IMR-90 (cell line): ENCODE results near the gene TOGARAM1. TPM values are rescaled to one million over a fixed set of nuclear protein-coding genes. Genes with fewer than 3 reads are reported as not detected.

ENCODE experiments used
- ATAC-seq: fragments of 200-7000 bp; cut with Tn5 transposase; 2 replicates; pipeline ENCODE4 v1.9.1; 2020; ENCODE audit warnings: low read depth, mild to moderate bottlenecking, moderate library complexity
- BruUV-seq: library from RNA; stranded (reverse); fragments of 400-500 nt; replicated peaks from 2 replicates; lab custom pipeline; 2021; lab: Mats Ljungman, UMichigan
- CTCF ChIA-PET: fragments of 300-600 bp; formaldehyde crosslinking; extraction: SDS; loops from one replicate; lab custom pipeline; 2021; ENCODE audit warnings: antibody characterized with exemption; lab: Yijun Ruan, JAX
- POLR2A ChIA-PET: fragments of 300-600 bp; sonication (Branson Sonifier 250); formaldehyde crosslinking; loops from one replicate; lab custom pipeline; 2022; ENCODE audit warnings: antibody characterized with exemption; ENCODE audit not compliant: unreplicated experiment; lab: Charles Lee
- DNase-seq: peaks from one replicate; pipeline ENCODE4 v3.0.0; 2013
- H2AFZ ChIP-seq: replicated peaks from 2 replicates; pipeline ENCODE3; 2013; ENCODE audit warnings: low read length, mild to moderate bottlenecking; ENCODE audit not compliant: poor library complexity
- H2AK5ac ChIP-seq: 2 replicates; pipeline ENCODE4 v1.6.1; 2013; ENCODE audit warnings: low read depth, low read length, inconsistent platforms
- H2AK9ac ChIP-seq: replicated peaks from 2 replicates; pipeline ENCODE3; 2013; ENCODE audit warnings: mild to moderate bottlenecking, low read depth, low read length, moderate library complexity; ENCODE audit not compliant: poor library complexity
- H2BK120ac ChIP-seq: 2 replicates; pipeline ENCODE4 v1.6.1; 2013; ENCODE audit warnings: low read depth, low read length, inconsistent platforms
- H2BK15ac ChIP-seq: 3 replicates; pipeline ENCODE4 v1.6.1; 2013; ENCODE audit warnings: low read depth, low read length, inconsistent platforms
- H2BK20ac ChIP-seq: 2 replicates; pipeline ENCODE4 v1.6.1; 2013; ENCODE audit warnings: low read depth, mild to moderate bottlenecking, inconsistent platforms, low read length, moderate library complexity
- H2BK5ac ChIP-seq: 2 replicates; pipeline ENCODE4 v1.6.1; 2013; ENCODE audit warnings: mild to moderate bottlenecking, low read depth, low read length, inconsistent platforms; ENCODE audit not compliant: poor library complexity, severe bottlenecking
- H3K14ac ChIP-seq: replicated peaks from 2 replicates; pipeline ENCODE4 v1.6.1; 2013; ENCODE audit warnings: low read depth, low read length, inconsistent platforms
- H3K18ac ChIP-seq: 2 replicates; pipeline ENCODE4 v1.6.1; 2013; ENCODE audit warnings: low read depth, low read length, control low read depth
- H3K23ac ChIP-seq: 2 replicates; pipeline ENCODE4 v1.6.1; 2013; ENCODE audit warnings: low read depth, low read length, inconsistent platforms
- H3K27ac ChIP-seq: 2 replicates; pipeline ENCODE4 v1.5.1; 2013; ENCODE audit warnings: mild to moderate bottlenecking, control low read depth, low read length; ENCODE audit not compliant: insufficient read depth
- H3K27me3 ChIP-seq: 2 replicates; pipeline ENCODE4 v1.6.1; 2013; ENCODE audit warnings: low read length; ENCODE audit not compliant: control insufficient read depth, insufficient read depth
- H3K36me3 ChIP-seq: 2 replicates; pipeline ENCODE4 v1.6.1; 2013; ENCODE audit warnings: low read length, mixed read lengths; ENCODE audit not compliant: control insufficient read depth, insufficient read depth
- H3K4ac ChIP-seq: 2 replicates; pipeline ENCODE4 v1.6.1; 2013; ENCODE audit warnings: low read depth, low read length, inconsistent platforms
- H3K4me1 ChIP-seq: 2 replicates; pipeline ENCODE4 v1.6.1; 2013; ENCODE audit warnings: low read length, mixed read lengths; ENCODE audit not compliant: control insufficient read depth, insufficient read depth
- H3K4me2 ChIP-seq: 2 replicates; pipeline ENCODE4 v1.6.1; 2013; ENCODE audit warnings: low read depth, mild to moderate bottlenecking, control low read depth, low read length, moderate library complexity
- H3K4me3 ChIP-seq: 2 replicates; pipeline ENCODE4 v1.5.1; 2013; ENCODE audit warnings: low read depth, mild to moderate bottlenecking, control low read depth, low read length, moderate library complexity; ENCODE audit not compliant: insufficient read depth
- H3K56ac ChIP-seq: 2 replicates; pipeline ENCODE4 v1.6.1; 2013; ENCODE audit warnings: low read length, inconsistent platforms; ENCODE audit not compliant: insufficient read depth; ENCODE audit errors: extremely low read depth
- H3K79me1 ChIP-seq, 2 experiments: 2 replicates each; pipeline ENCODE4 v1.6.1; 2013; ENCODE audit warnings: low read length in 2 of 2, inconsistent platforms in 1 of 2, low read depth in 1 of 2
- H3K9ac ChIP-seq: 2 replicates; pipeline ENCODE4 v1.6.1; 2013; ENCODE audit warnings: low read depth, low read length, control low read depth
- H3K9me1 ChIP-seq: 2 replicates; pipeline ENCODE4 v1.6.1; 2013; ENCODE audit warnings: low read length, inconsistent platforms; ENCODE audit not compliant: insufficient read depth
- H3K9me3 ChIP-seq: 2 replicates; pipeline ENCODE4 v1.6.1; 2013; ENCODE audit warnings: low read length; ENCODE audit not compliant: control insufficient read depth, insufficient read depth
- H4K20me1 ChIP-seq: 2 replicates; pipeline ENCODE4 v1.6.1; 2013; ENCODE audit warnings: low read length, inconsistent platforms; ENCODE audit not compliant: insufficient read depth
- H4K5ac ChIP-seq: 2 replicates; pipeline ENCODE4 v1.6.1; 2013; ENCODE audit warnings: mild to moderate bottlenecking, low read depth, low read length, control low read depth
- H4K8ac ChIP-seq, 2 experiments: 2 replicates each; pipeline ENCODE4 v1.6.1; 2013; ENCODE audit warnings: low read depth in 2 of 2, low read length in 2 of 2, control low read depth in 1 of 2, inconsistent platforms in 1 of 2
- H4K91ac ChIP-seq: 2 replicates; pipeline ENCODE4 v1.6.1; 2013; ENCODE audit warnings: low read depth, low read length, inconsistent platforms; ENCODE audit not compliant: insufficient read depth
- CEBPB ChIP-seq: IDR thresholded peaks from 2 replicates; pipeline ENCODE4 v1.6.1; 2012; ENCODE audit warnings: low read depth, low read length, improper control_type of control experiment
- CHD1 ChIP-seq: IDR thresholded peaks from 2 replicates; pipeline ENCODE4 v1.6.1; 2012; ENCODE audit warnings: low read depth, low read length, improper control_type of control experiment
- MAZ ChIP-seq: IDR thresholded peaks from 2 replicates; pipeline ENCODE4 v1.6.1; 2012; ENCODE audit warnings: low read depth, mild to moderate bottlenecking, low read length, improper control_type of control experiment, moderate library complexity, borderline replicate concordance
- MXI1 ChIP-seq: IDR thresholded peaks from 2 replicates; pipeline ENCODE4 v1.6.1; 2012; ENCODE audit warnings: low read depth, mild to moderate bottlenecking, low read length, moderate library complexity, borderline replicate concordance
- NFE2L2 ChIP-seq: fragments of 150-350 bp; IDR thresholded peaks from 2 replicates; pipeline ENCODE4 v1.6.1; 2016; ENCODE audit warnings: low read depth, mild to moderate bottlenecking, low read length
- RAD21 ChIP-seq: IDR thresholded peaks from 2 replicates; pipeline ENCODE4 v1.6.1; 2012; ENCODE audit warnings: low read length, improper control_type of control experiment
- RFX5 ChIP-seq: IDR thresholded peaks from 2 replicates; pipeline ENCODE4 v1.8.0; 2012; ENCODE audit warnings: low read depth, mild to moderate bottlenecking, low read length, moderate library complexity
- WGBS, 2 experiments: methylation state at CpG; one replicate each; pipeline versions ENCODE4 v1.1.5 to v1.1.7; 2013; ENCODE audit warnings: missing lambda C conversion rate in 2 of 2; ENCODE audit not compliant: insufficient read length in 1 of 2; ENCODE audit errors: extremely low coverage in 2 of 2; 5-methylcytosine and 5-hydroxymethylcytosine counted together
- dilution Hi-C: fragments of 300-500 bp; cut with HindIII; formaldehyde crosslinking; loops from one replicate; pipeline ENCODE4 v1.14.3; 2018; ENCODE audit warnings: low sequenced_read_pairs; ENCODE audit not compliant: unreplicated experiment
- in situ Hi-C: fragments of 300-500 bp; cut with MboI; formaldehyde crosslinking; loops from 3 replicates; pipeline ENCODE4 v1.14.3; 2019; ENCODE audit warnings: low sequenced_read_pairs, inconsistent platforms, mixed read lengths
- intact Hi-C: fragments of 100-400 bp; cut with micrococcal nuclease; formaldehyde crosslinking; loops from 2 replicates; pipeline ENCODE4 v1.10.0; 2022
- polyA plus RNA-seq, 3 experiments: library from polyadenylated mRNA; depleted of rRNA; stranded (reverse); fragments of >200 nt; gene quantifications; 2 replicates each; pipeline ENCODE4 v1.2.3, GENCODE V29; 2012; ENCODE audit warnings: low replicate concordance in 1 of 3
- total RNA-seq: library from RNA; depleted of rRNA; stranded (reverse); fragments of >200 nt; gene quantifications from 2 replicates; pipeline ENCODE4 v1.2.3, GENCODE V29; 2012
- TF ChIP-seq, protein P1 (sequence below): fragments of 150-350 bp; IDR thresholded peaks from 2 replicates; pipeline ENCODE4 v1.6.1; 2017; ENCODE audit warnings: mild to moderate bottlenecking, antibody characterized with exemption, low read length, low read depth
- TF ChIP-seq, protein P2 (sequence below): conservative IDR thresholded peaks from 2 replicates; pipeline ENCODE4 v1.5.1; 2012; ENCODE audit warnings: mild to moderate bottlenecking, low read depth, low read length, improper control_type of control experiment

Gene TOGARAM1
- total and polyA plus RNA-seq, 2 of the 4 experiments (the other 2 are of a cell fraction), result 3.1 to 13.4 TPM

- intact Hi-C loops (no loop called here), dilution Hi-C loops (no loop called here), in situ Hi-C loops (no loop called here)
- Histone ChIP-seq H3K4me1 (no peaks in the 10 kb centered on the region), H3K4me2 (no peak overlapping the region), H3K79me1 (peaks cover 15% of the 10 kb centered on the region in 2 experiments), H3K23ac (no peak overlapping the region), H3K56ac (no peak overlapping the region), H3K9me1 (no peaks in the 10 kb centered on the region; the same call in 1 of the 2 replicates), H4K8ac (no peak overlapping the region), H3K9ac (no peak overlapping the region), H3K27me3 (no peaks in the 10 kb centered on the region), H3K18ac (no peak overlapping the region), H3K4ac (no peak overlapping the region), H4K20me1 (no peaks in the 10 kb centered on the region), H3K36me3 (no peaks in the 10 kb centered on the region), H4K91ac (no peak overlapping the region), H2AFZ (no peak overlapping the region), H3K14ac (no peak overlapping the region), H3K4me3 (no peak overlapping the region), H2BK20ac (no peak overlapping the region), H2AK9ac (no peak overlapping the region), H2BK5ac (no peak overlapping the region), H4K5ac (no peak overlapping the region), H2BK120ac (no peak overlapping the region), H2AK5ac (no peak overlapping the region), H3K27ac (no peak overlapping the region), H2BK15ac (no peak overlapping the region), H3K9me3 (no peaks in the 10 kb centered on the region)
- no CpG with 5 or more reads among the region's 2 CpGs for WGBS, 2 experiments
- ChIA-PET POLR2A (no interaction called here), CTCF (no interaction called here)
- TF ChIP-seq, protein P1, sequence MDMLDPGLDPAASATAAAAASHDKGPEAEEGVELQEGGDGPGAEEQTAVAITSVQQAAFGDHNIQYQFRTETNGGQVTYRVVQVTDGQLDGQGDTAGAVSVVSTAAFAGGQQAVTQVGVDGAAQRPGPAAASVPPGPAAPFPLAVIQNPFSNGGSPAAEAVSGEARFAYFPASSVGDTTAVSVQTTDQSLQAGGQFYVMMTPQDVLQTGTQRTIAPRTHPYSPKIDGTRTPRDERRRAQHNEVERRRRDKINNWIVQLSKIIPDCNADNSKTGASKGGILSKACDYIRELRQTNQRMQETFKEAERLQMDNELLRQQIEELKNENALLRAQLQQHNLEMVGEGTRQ, result no peak
- TF ChIP-seq, protein P2, sequence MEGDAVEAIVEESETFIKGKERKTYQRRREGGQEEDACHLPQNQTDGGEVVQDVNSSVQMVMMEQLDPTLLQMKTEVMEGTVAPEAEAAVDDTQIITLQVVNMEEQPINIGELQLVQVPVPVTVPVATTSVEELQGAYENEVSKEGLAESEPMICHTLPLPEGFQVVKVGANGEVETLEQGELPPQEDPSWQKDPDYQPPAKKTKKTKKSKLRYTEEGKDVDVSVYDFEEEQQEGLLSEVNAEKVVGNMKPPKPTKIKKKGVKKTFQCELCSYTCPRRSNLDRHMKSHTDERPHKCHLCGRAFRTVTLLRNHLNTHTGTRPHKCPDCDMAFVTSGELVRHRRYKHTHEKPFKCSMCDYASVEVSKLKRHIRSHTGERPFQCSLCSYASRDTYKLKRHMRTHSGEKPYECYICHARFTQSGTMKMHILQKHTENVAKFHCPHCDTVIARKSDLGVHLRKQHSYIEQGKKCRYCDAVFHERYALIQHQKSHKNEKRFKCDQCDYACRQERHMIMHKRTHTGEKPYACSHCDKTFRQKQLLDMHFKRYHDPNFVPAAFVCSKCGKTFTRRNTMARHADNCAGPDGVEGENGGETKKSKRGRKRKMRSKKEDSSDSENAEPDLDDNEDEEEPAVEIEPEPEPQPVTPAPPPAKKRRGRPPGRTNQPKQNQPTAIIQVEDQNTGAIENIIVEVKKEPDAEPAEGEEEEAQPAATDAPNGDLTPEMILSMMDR, result no peak
- TF ChIP-seq RAD21 (no peak), MAZ (no peak), CEBPB (no peak), MXI1 (no peak), CHD1 (no peak), RFX5 (no peak), NFE2L2 (no peak)
- DNase-seq (no peak), ATAC-seq (no peak)
- no TSS peak for BruUV-seq
Measured at GRCh38 chr14:44982594-44982993, 20.6 kb downstream of the TOGARAM1 start.
